ENCODE data around the gene BMP15. TPM values are rescaled to one million over a fixed set of nuclear protein-coding genes. Genes with fewer than 3 reads are reported as not detected.

The BMP15 gene
- total RNA-seq, 6 donors from 2014 or later, result not detected

GRCh38 chrX:50893047-50893446 lies 17.5 kb upstream of the BMP15 start:
- Histone ChIP-seq H3K36me3 (no peaks in the 10 kb centered on the region), H3K4me1 (no peaks in the 10 kb centered on the region), H3K9me3 (peaks cover 0 to 6% (median 0%) of the 10 kb centered on the region in 4 donors), H3K27ac (no peak overlapping the region), H3K27me3 (no peaks in the 10 kb centered on the region), H3K4me3 (no peak overlapping the region)
- no peak for DNase-seq
- ATAC-seq (ENCODE audit: low FRiP score in 2 of 2), result no peak
- no peak for TF ChIP-seq POLR2AphosphoS5 (IDR thresholded peaks at IDR 0.05)
- no peak for TF ChIP-seq POLR2A (IDR thresholded peaks at IDR 0.05)
- TF ChIP-seq EP300 (IDR thresholded peaks at IDR 0.05), result no peak
- TF ChIP-seq CTCF (IDR thresholded peaks at IDR 0.05), result no peak
- WGBS, 2 donors, result 73 to 96% methylated on average over 3 of the region's 3 CpGs

- H3K4me1 ChIP-seq, result no peaks in the 10 kb centered on the region
- H3K9me3 ChIP-seq, result peaks cover 0 to 6% (median 0%) of the 10 kb centered on the region in 4 donors
- H3K36me3 ChIP-seq, result no peaks in the 10 kb centered on the region
- WGBS, 2 donors, result 0% methylated on average over 1 of the region's 1 CpG
- no peak overlapping the region for H3K27ac ChIP-seq
- no peaks in the 10 kb centered on the region for H3K27me3 ChIP-seq
- ATAC-seq (ENCODE audit: low FRiP score in 2 of 2) (no peak), DNase-seq (no peak)
- no peak overlapping the region for H3K4me3 ChIP-seq
- TF ChIP-seq CTCF (IDR thresholded peaks at IDR 0.05) (no peak), POLR2A (IDR thresholded peaks at IDR 0.05) (no peak), POLR2AphosphoS5 (IDR thresholded peaks at IDR 0.05) (no peak), EP300 (IDR thresholded peaks at IDR 0.05) (no peak)
Observed at GRCh38 chrX:50893466-50893865, 17.1 kb upstream of the BMP15 start.

DNA sequence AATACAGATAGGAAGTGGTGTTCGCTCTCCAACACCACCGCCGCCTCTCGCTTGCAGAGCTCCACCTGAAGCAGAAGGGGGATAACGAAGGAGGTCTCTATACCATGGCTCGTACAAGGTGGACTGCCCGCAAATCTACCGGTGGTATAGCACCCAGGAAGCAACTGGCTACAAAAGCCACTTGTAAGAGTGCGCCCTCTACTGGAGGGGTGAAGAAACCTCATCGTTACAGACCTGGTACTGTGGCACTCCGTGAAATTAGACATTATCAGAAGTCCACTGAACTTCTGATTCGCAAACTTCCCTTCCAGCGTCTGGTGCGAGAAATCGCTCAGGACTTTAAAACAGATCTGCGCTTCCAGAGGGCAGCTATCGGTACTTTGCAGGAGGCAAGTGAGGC lies 5.2 kb upstream of the BMP15 start:
- no peaks in the 10 kb centered on the region for H3K36me3 ChIP-seq
- TF ChIP-seq POLR2A (IDR thresholded peaks at IDR 0.05) (no peak), CTCF (IDR thresholded peaks at IDR 0.05) (peak in 2 of 6 experiments; percentile 12 to 28)
- 87 to 93% methylated on average over 14 to 17 of the region's 17 CpGs for WGBS, 2 donors
- ATAC-seq (ENCODE audit: low FRiP score in 2 of 2) (no peak), DNase-seq (no peak)
- no peak overlapping the region for H3K27ac ChIP-seq
- H3K27me3 ChIP-seq, result no peaks in the 10 kb centered on the region
- H3K4me3 ChIP-seq, result no peak overlapping the region
- no peaks in the 10 kb centered on the region for H3K4me1 ChIP-seq
- no peaks in the 10 kb centered on the region for H3K9me3 ChIP-seq

- DNase-seq, result no peak
- no peak overlapping the region for H3K4me3 ChIP-seq
Observed at GRCh38 chrX:50913520-50913919, 3.0 kb downstream of the BMP15 start.

GRCh38 chrX:50920132-50920531 lies 9.6 kb downstream of the BMP15 start:
- Histone ChIP-seq H3K9me3 (no peaks in the 10 kb centered on the region), H3K36me3 (no peaks in the 10 kb centered on the region), H3K4me3 (no peak overlapping the region), H3K27me3 (no peaks in the 10 kb centered on the region), H3K27ac (no peak overlapping the region), H3K4me1 (no peaks in the 10 kb centered on the region)
- TF ChIP-seq CTCF (IDR thresholded peaks at IDR 0.05), result peak in 4 of 6 experiments; percentile 12 to 44 (median 26)
- TF ChIP-seq POLR2AphosphoS5 (IDR thresholded peaks at IDR 0.05), result no peak
- no peak for ATAC-seq (ENCODE audit: low FRiP score in 2 of 2)
- no peak for DNase-seq

More at GRCh38 chrX:50913520-50913919, 3.0 kb downstream of the BMP15 start:
- H3K36me3 ChIP-seq, result no peaks in the 10 kb centered on the region
- no peaks in the 10 kb centered on the region for H3K9me3 ChIP-seq
- no peaks in the 10 kb centered on the region for H3K4me1 ChIP-seq
- TF ChIP-seq EP300 (IDR thresholded peaks at IDR 0.05), result no peak
- no peak for TF ChIP-seq POLR2A (IDR thresholded peaks at IDR 0.05)
- no peak for ATAC-seq (ENCODE audit: low FRiP score in 2 of 2)
- H3K27me3 ChIP-seq, result no peaks in the 10 kb centered on the region
- no peak overlapping the region for H3K27ac ChIP-seq
